Retina (tissue), 1 donor: ENCODE data around the gene SDK2.
"Not testable (repeated sequence)": the region's sequence is repeated elsewhere in the genome, so short reads cannot be mapped to it uniquely, and the experiment has no call there.

ENCODE experiments used
- DNase-seq: peaks from one replicate; pipeline ENCODE4 v3.0.0-alpha.2; 2016

SDK2 gene

GRCh38 chr17:73309727-73310596, 334.3 kb downstream of the SDK2 start:
- peak; percentile 82 for DNase-seq

GRCh38 chr17:73308959-73309358, 335.3 kb downstream of the SDK2 start:
- DNase-seq = not testable (repeated sequence)

DNA sequence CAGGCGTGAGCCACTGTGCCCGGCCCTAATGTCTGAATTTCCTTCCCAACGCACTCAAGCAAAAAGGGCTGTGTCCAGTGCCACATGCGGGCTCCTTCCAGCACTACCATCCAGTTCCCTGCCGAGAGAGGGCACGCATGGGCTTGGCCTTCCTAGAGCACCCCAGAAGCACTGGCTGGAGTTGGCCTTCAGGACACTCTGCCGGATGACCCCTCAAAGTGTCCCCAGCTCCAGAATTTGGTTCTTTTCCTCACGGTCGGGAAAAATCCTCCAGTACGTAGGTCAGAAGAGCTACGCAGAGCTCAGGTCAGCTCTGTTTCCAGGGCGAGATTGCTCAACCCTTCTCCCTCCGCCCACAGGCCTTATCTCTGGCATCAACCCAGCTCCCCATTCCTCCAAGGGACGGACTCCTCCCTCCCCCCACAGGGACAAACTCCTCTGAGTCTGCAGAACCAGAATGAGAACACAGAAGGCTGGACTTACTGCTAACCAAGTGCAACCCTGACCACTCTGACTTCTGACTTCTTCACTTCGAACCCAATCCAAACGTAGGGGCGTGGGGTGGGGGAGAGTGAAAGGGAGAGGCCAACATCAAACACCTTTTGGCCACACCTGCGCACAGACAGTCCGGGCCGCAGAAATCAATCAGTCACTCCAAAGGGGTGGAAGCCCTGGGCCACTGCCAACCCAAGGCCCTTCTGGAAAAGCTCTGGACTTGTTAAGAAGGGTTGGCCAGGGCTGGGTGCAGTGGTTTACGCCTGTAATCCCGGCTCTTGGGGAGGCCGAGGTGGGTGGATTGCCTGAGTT, 336.0 kb downstream of the SDK2 start:
- DNase-seq = no peak

DNA sequence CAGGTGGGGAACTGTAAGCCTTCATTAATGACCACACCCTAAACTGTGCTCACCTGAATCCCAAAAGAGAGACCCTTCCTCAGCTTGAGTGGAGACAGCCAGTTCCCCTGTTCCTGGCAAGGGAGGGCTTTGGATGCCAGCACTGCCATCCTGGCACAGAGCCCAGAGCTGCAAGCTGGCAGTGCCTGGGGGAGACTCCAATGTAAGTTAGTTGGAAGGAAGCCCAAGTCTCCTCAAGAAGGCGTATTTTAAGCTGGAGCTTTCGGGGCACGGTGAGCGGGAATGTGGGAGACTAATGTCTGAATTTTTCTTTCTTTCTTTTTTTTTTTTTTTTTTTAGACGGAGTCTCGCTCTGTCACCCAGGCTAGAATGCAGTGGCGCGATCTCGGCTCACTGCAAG, 337.1 kb downstream of the SDK2 start:
- no peak for DNase-seq

- no peak for DNase-seq
Observed at GRCh38 chr17:73305845-73306836, 338.1 kb downstream of the SDK2 start.

DNA sequence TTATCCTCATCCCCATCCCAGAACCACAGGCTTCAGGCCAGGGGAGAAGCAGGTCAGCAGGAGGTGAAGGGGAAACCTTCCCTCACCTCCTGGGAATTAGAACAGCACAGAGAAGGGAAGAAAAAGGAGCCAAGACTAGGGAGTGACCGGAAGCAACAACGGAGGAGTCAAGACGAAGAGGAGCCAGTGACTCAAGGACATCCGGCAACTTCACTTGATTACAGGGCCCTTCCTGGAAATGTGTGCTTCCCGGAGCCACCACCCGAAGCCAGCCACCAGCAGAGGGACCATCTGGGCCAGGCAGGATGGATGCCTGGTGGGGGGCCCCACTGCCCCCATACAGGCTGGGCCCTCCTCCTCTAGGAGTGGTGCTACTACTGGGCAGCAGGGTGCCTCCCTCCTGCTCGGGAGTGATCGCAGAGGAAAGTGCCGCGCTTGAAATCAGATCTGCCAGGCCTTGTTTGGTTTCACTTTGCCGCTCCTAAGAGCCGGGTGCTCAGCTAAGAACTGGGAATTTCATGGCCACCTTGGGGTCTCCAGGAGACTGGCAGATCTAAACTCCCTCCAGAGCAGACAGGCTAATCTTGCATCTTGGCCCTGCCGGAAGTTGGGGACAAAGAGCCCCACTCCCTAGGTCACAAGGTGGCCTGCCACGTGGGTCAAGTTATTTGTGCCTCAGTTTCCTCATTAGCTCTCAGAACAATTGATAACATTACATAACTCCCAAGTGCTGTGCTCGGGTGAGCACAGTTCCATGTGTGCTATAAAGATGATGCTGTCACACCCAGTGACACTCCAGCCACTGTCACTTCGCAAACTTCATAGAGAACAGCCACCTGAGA, 339.1 kb downstream of the SDK2 start:
- no peak for DNase-seq

- no peak for DNase-seq
Observed at GRCh38 chr17:73304438-73304837, 339.8 kb downstream of the SDK2 start.

DNA sequence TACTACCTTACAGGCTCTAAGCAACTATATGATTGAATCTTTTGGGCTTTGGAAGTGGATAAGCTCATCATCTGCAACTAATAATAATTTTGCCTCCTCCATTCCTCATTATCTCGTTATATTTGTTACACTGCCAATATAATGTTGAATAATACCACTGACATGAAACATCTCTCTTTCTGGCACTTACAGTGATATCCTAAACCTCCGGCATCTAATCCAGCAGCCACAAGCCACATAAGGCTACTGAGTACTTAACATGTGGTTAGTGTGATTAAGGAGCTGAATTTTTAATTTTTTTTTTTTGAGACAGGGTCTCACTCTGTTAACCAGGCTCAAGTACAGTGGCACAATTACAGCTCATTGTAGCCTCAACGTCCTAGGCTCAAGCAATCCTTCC, 342.1 kb downstream of the SDK2 start:
- DNase-seq = no peak

- no peak for DNase-seq
Observed at GRCh38 chr17:73301369-73301768, 342.9 kb downstream of the SDK2 start.

DNA sequence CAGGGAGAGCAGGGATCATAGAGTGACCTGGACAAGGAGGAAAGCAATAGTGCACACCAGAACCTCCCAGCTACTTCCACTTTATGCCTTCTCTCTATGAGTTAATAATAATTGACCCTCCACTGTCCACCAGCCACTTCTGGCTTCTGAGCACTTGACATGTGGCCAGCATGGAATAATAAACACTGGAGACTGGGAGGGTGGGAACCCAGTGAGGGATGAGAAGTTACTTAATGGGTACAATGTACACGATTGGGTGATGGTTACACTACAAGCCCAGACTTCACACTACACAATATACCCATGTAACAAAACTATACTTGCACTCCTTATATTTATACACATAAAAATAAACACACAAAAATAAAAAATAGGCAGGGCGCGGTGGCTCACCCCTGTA, 343.9 kb downstream of the SDK2 start:
- no peak for DNase-seq

GRCh38 chr17:73297934-73298861, 346.0 kb downstream of the SDK2 start:
- no peak for DNase-seq

DNA sequence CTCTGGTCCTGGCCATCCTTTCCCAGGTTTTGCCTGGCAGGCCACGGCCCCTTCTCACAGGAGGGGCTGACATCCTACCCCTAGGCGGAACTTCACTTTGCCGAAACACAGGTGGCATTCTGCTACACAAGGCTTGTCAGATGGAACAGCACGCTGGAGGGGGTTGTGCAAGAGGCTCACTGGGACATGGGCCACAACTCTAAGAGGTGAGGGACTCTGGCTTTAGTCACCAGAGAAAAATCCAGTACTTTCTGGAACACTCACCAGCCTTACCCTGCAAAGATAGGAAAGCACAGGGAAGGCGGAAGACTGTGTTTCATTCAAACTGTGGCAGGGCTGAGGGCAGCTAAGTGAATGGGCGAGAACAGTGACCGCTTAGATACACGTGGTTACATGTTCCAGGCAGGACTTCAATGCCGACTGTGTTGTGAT, 350.7 kb downstream of the SDK2 start:
- DNase-seq = no peak

- DNase-seq = no peak
Observed at GRCh38 chr17:73293031-73293430, 351.2 kb downstream of the SDK2 start.

DNA sequence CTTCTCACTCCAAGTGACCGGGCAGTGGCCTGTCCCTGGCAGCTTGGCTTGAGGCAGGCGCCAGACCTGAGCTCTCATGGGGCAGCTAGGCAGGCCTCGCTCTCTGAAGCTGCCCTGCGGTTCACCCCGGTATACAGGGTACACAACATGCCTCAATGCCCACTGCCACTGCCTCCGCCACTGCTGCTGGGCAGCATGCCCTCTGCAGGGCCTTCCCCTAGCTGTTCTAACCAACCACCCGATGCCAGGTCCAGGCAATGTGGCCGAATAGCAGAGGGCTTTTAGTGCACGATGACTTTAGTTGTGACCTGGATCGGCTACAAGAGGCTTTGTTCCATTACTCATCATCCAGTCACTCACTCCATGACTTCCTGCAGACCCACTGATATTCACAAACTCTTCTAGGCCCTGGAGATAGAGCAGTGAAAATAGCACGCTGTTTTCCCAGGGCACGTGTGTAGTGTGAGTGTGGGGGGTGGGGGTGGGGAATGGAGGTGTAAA, 352.2 kb downstream of the SDK2 start:
- DNase-seq = no peak

DNA sequence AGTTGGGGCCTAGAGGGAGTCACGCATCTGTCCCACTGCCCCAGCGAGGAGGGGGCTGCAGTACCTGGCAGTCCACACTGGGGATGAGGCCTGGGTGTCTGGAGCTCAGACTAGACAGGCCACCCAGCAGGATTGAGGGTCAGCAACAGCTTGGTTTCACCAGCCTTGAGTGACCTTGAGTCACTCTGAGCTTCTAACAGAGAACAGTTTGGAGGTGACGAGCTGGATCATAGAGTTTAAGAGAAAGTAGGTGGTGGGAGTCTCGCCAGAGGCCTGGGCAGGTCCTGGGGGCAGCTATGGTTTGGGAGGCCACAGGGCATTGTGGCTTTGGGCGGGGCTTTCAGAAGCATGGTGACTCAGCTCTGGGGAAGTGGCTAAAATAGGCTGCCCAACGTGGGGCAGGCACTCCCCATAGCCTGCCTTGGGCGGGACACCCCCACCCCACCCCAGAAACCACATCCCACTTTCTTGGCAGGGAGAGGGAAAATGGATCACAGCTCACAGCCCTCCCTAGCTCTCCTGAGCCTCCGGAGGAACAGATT, 352.9 kb downstream of the SDK2 start:
- DNase-seq = no peak

DNA sequence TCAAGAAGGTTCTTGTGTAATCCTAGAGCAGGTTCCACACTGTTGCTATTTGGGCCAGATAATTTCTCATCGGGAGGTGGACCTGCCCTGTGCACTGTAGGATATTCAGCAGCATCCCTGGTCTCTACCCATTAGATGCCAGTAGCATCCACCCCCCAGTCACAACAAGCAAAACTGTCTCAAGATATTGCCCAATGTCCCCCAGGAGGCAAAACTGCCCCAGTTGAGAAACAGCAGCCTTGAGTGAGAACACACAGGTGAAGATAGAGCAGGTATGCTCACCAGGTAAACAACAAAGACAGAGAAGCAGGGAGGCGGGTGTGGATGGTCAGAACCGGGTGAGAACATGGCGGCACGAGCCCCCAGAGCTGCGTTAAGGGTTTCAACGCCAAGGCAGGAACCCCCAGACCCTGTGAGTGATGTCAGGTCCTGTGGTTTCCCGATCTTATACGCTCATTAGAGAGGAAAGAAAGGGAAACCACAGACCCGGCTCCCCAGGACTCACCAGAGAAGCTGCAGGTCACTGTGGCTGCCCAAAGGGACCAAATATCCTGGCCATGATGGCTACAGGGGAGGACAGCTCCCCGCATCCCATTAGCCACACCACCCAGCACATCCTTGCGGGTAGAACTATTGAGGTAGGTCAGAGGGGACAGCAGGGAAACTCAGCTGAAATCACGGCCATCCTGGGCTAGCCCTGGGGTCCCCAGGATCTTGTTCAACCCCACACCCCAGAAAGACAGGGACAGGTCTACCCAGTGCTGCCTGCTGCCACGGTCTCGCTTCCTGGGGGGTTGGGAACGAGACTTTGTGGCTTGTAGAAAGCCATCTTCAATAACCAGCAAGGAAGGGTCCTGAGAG, 353.6 kb downstream of the SDK2 start:
- no peak for DNase-seq

GRCh38 chr17:73289549-73290254, 354.5 kb downstream of the SDK2 start:
- no peak for DNase-seq

DNA sequence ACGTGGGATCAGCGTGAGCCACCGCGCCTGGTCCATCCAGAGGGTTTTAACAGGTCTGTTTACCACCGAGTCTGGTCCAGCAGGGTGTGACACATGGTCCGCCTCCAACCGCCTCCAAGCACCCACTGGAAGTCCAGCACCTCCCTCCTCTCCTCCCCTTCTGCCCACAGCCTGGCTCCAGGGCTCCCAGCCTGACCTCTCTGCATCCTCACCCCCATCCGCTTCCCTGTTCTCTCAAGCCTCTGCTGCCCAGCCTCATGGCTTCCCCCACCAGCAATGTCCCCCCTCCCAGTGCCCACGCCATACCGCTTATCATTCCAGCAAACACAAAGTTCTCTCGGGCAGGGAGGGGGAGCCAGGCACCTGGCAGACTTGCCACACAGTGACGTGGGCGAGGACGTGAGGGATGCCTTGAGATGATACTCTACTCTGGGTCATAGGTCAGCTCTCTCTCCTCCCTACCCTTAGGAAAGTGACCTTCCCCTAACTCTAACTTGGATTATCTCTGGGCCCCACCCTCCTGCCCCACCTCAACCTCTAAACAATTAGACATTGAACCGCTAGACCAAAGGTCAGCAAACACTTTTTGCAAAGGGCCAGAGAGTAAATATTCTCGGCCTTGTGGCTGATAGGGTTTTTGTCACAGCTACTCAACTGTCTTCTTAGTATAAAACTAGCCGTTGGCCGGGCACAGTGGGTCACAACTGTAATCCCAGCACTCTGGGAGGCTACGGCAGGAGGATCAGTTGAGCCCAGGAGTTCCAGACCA, 355.5 kb downstream of the SDK2 start:
- no peak for DNase-seq
